Measurements from ENCODE around the gene MAPK13.

DNA sequence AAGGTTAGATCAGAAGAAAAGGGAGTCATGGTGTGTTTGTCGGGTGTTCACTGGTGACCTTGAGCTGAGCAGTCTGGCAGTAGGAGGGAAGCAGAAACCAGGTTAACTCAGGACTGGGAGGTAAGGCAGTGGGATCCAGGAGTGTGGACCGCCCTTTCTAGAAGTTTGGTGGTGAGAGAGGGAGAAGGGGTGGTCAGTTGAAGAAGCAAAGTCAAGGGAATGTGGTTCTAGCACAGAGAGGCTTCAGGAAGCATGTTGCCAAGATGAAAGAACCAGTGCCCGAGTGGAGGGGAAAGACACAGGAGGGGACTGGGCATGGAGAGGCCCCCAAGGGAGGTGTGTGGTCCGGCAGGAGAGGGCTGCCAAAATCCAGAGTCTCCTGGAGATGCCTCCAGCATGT, 3.6 kb downstream of the MAPK13 start:
- TF ChIP-seq, protein P1, sequence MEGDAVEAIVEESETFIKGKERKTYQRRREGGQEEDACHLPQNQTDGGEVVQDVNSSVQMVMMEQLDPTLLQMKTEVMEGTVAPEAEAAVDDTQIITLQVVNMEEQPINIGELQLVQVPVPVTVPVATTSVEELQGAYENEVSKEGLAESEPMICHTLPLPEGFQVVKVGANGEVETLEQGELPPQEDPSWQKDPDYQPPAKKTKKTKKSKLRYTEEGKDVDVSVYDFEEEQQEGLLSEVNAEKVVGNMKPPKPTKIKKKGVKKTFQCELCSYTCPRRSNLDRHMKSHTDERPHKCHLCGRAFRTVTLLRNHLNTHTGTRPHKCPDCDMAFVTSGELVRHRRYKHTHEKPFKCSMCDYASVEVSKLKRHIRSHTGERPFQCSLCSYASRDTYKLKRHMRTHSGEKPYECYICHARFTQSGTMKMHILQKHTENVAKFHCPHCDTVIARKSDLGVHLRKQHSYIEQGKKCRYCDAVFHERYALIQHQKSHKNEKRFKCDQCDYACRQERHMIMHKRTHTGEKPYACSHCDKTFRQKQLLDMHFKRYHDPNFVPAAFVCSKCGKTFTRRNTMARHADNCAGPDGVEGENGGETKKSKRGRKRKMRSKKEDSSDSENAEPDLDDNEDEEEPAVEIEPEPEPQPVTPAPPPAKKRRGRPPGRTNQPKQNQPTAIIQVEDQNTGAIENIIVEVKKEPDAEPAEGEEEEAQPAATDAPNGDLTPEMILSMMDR (IDR thresholded peaks at IDR 0.05; ENCODE audit: low read length): no peak
- TF ChIP-seq EZH2 (optimal IDR thresholded peaks at IDR 0.05; ENCODE audit: low read depth, low read length) (no peak), EZH2phosphoT487 (IDR thresholded peaks at IDR 0.05; ENCODE audit: low read length) (no peak)
